ENCODE results near the gene MXRA8.
A peak's percentile ranks its signal among the peaks of the same experiment; 100 is the strongest.

MXRA8 gene

DNA sequence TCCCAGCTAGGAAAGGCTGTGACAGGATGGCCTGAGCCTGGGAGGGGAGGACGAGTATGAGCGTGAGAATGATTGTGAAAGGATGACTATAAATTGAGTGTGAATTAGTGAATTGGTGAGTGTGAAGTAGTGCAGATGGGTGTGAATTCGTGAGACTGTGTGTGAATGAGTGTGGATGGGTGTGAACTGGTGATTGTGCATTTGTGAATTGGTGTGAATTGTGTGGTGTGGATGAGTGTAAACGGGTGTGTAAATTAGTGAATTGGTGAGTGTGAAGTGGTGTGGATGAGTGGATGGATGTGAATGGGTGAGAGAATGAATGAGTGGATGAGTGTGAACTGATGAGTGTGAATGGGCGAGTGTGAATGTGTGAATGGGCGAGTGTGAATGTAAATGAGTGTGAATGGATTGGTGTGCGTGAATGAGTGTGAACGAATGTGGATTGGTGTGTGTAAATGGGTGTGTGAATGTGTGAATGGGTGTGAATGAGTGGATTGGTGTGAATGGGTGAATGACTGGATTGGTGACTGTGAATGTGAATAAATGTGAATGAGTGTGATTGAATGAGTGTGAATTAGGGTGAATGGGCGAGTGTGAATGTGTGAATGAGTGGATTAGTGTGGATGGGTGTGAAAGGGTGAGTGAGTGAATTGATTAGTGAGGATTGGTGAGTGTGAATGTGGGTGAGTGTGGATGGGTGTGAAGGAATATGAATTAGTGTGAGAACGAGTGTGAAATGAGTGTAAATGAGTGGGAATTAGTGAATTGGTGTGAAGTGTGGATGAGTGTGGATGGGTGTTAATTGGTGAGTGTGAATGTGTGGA lies 7.7 kb upstream of the MXRA8 start:
- no peak for DNase-seq

- DNase-seq = no peak
Measured at GRCh38 chr1:1364266-1364665, 5.9 kb upstream of the MXRA8 start.

- DNase-seq = no peak
Measured at GRCh38 chr1:1361982-1362423, 3.6 kb upstream of the MXRA8 start.

- no peak for DNase-seq
Measured at GRCh38 chr1:1361233-1361981, 3.1 kb upstream of the MXRA8 start.

- no peak for DNase-seq
Measured at GRCh38 chr1:1360506-1361169, 2.3 kb upstream of the MXRA8 start.

DNA sequence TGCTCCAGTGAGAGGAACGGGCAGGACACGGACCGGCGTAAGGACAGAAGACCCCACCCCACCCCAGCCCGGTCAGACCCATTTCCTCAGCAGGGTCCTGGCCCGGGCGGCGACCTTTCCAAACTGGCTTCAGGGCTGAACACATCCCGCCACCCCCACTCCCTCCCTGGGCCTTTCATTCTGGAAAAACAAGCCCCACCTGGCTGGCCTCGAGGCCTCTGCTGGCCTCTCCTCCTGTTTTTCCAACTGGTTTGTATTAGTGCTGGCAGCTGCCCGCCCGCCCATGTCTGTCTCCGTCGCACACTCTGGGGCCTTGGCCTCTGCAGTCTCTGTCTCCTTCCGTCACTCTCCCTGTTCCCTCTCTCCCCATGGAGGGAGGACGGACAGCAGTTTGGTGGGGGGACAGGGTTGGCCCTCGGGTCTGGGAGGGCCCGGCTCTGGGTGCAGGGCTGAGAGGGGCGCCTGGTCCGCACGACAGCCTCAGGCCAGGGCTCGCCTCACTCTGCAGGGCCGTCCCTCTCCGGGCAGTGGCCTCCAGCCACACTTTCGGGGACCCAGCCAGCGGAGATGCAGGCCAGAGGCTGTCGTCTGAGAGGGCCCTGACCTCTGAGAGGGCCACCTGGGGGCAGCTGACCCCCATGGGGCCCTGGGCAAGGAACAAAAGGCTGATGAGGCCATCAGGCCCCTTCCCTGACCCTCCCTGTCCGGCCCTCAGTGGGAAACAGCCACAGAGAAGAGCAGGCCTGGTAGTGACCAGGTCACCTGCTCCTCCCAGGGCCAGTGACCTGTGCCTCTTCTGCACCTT lies 1.5 kb upstream of the MXRA8 start:
- DNase-seq = no peak

DNA sequence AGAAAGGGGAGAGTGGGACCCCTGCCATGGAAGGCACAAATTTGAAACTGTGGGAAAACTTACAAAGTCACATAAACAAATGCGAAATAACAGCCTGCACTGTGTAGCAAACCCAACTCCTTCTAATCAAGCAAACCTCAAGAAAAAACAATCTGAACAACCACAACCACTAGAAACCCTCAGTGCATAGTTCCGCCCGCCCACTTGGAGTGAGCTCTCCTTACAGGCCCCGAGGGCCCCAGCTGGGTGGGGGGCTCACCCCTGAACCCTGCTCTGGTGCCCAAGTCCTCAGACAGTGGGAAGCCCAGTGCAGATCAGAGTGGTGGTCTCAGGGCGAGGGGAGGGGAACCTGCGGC lies 931 bp upstream of the MXRA8 start:
- DNase-seq = no peak

GRCh38 chr1:1357871-1358432 lies 403 bp downstream of the MXRA8 start:
- no peak for DNase-seq

DNA sequence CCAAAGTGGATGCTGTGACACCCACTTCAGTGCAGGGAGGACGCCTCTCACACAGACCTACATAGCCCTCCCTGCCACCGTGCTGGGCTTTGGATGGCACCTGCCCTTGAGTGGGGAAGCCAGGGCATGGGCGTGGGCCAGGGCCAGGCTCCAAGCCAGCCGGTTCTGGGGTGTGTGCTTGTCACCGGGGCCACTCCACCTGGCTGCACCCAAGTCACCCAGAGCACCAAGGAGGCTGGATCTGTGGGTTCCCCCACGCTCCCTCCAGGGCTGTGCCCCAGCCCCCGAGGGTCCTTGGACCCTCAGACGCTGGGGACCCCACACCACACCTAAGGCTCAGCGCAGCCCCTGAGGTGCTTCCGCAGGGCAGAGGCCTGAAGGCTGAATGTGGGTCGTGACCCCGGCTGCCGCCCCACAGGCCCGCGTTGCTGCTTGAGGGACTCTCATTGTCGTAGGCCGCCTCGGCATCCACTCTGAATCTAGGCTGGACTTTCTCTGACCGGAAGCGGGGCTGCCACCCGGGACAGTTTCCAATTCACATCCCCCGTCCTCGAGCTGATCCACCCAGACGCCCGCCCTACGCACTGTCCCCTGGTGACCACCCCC lies 1.5 kb downstream of the MXRA8 start:
- no peak for DNase-seq

DNA sequence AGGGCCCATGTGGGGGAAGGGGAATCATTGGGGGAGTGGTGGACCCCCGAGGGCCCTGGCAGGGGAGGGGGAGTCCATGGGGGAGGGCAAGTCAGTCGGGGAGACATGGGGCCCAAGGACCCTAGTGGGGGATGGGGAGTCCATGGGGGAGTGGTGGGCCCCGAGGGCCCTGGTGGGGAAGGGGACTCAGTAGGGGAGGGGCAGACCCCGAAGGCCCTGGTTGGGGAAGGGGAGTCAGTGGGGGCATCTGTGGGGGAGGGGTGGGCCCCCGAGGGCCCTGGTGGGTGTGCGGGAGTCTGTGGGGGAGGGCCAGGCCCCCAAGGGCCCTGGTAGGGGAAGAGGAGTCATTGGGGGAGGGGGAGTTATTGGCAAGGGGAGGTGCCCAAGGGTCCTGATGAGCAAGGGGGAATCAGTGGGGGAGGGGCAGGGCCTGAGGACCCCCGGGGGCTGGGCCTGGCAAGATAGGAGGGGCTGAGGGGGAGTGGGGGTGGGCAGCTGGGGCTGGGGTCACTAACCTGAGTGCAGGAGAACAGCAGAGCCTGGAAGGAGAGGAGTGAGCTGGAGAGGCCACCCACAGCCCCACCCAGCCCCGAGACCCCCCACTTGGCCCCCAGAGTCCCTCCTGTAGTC lies 2.1 kb downstream of the MXRA8 start:
- DNase-seq = no peak

DNA sequence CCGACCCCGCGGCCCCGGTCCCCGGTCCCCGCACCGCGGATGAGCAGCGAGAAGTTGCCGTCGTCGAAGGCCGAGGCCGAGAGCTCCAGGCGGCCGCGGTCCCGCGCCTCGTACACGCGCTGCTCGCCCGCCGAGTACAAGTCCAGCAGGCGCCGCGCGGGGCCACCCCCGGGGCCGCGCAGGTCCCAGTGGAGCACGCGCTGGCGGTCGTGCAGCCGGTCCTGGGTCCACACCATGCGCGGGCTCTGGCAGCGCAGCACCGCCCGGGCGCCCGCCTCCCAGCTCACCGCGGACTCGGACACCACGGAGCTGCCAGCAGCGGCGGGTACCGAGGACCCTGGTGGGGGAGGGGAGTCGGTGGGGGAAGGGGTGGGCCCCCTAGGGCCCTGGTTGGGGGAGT lies 2.9 kb downstream of the MXRA8 start:
- DNase-seq = peak; percentile 13

GRCh38 chr1:1354271-1355247 lies 3.8 kb downstream of the MXRA8 start:
- no peak for DNase-seq

DNA sequence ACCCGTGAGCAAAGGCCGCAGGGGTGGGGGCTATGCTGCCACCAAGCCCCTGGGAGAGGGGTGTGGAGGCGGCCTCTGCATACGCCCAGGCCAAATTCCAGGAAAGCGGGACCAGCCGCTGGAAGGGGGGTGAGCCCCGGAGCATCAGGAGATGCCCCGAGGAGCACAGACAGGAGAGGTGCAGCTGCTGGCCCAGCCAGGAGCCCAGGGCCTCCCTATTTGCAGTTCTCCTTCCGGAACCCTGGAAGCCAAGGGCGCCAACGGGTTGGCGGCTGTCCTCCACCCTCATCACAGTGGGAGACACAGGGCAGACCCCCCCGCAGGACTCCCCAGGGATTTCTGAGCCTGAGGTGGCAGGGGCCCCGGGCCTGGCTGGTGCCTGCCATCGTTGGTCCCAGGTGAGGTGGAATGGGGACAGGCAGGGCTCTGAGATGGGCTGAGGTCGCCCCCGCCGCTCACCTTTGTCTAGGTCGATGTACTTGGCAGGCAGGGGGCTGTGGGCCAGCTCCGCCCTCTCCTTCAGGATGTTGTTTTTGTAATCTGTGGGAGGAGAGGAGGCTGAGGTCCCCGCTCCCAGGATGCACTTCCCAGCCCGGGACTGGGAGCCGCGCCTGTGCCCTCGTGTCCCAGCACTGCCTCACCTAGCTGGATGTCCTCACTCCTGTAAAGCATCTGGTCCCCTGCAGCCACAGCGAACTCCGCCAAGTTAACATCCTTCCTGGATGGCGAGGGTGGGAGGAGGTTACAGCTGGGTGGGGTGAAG lies 4.8 kb downstream of the MXRA8 start:
- no peak for DNase-seq

GRCh38 chr1:1352786-1353388 lies 5.5 kb downstream of the MXRA8 start:
- DNase-seq = no peak

DNA sequence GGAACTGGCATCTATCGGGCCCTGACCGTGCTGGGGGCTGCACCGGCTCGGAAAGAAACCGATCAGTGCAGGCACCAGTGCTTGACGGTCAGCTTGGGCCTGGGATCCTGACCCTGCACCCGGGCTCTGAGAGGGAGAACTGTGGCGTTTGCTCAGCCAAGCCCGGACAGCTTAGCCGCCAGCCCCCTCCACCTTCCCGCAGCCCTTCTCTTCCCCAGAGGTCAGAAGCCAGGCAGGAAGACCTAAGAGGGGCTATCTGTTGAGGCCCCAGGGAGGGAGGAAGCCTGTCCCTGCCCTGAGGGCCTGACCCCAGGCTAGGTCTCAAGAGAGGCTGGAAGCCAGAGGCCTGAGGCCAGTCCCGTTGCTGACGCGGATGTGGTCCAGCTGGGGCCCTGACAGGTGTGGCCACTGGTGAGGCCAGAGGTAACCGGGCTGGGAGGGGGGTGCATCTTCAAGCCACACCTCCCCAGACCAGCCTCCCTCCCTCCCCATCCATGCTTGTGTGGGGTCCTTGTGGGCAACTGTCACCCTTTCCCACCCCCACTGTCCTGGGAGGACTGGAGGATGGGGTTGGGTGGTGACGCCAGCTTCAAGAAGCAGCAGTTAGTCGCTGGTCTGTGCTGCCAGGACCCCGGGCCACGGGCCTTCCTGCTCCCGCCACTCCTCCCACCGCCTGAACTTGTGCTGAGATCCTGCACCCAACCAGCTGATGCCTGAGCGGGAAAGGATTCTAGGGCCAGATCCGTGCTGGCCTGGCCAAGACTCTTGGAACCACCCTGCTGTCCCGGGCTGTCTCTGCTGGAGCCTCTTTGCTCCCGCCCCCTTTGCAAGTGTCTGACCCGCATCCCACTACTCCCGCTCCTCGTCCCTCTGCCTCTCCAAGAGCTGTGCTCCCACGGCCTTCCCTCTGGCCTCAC lies 6.6 kb downstream of the MXRA8 start:
- no peak for DNase-seq

GRCh38 chr1:1349256-1350012 lies 8.9 kb downstream of the MXRA8 start, which contains the start of gene DVL1:
Gene DVL1 (minus strand): TSS chr1:1349418. CDS start chr1:1349065, 353 bp downstream.
- peak; percentile 52 for DNase-seq

All from NCI-H1105 (cell line).